Measurements from ENCODE around the gene INAVA. TPM values are rescaled to one million over a fixed set of nuclear protein-coding genes. Genes with fewer than 3 reads are reported as not detected.
"Not testable (repeated sequence)": the region's sequence is repeated elsewhere in the genome, so short reads cannot be mapped to it uniquely, and the experiment has no call there.

INAVA gene
- polyA plus RNA-seq, 4 donors: 58.7 to 192 (median 156) TPM

DNA sequence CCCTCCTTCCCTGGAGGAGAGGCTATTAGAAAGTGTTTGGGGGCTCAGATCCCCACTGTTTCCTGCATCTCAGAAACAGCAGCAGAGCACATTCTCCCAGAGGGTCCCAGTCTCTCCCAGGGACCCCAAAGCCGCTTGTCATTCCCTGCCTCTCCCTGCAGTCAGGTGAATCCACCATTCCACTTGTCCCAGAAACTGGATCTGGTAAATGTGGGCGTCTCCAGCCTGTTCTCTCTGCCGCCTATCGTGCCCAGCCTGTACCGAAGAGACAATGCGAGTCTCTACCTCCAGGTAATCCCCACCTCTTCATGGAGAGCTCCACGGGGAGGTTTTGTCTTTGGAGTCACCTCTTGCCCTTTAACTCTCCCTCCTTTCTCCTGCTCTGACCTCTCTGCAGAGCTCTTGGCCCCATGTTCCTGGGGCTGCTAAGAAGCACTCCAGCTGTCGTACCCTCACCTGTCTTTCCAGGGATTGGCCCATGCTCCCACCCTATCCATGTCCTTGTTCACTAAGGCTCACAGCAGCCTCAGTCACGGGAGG, 26.9 kb downstream of the INAVA start:
- H3K9me3 ChIP-seq (ENCODE audit: control insufficient read depth in 2 of 2, insufficient read depth in 1 of 2, low read depth in 1 of 2, low read length in 1 of 2): no peaks in the 10 kb centered on the region
- H3K4me3 ChIP-seq (ENCODE audit: low read depth in 1 of 3, low read length in 3 of 3): no peak overlapping the region
- H3K36me3 ChIP-seq (ENCODE audit: control insufficient read depth in 3 of 3, insufficient read depth in 2 of 3, low read depth in 1 of 3, low read length in 3 of 3): peaks cover 0 to 6% (median 0%) of the 10 kb centered on the region in 3 donors
- DNase-seq (no peak), FAIRE-seq (no peak)
- H3K27me3 ChIP-seq (ENCODE audit: control insufficient read depth in 3 of 3, insufficient read depth in 3 of 3, low read length in 3 of 3): peaks cover 0 to 3% (median 0%) of the 10 kb centered on the region in 3 donors
- no peak overlapping the region for H3K27ac ChIP-seq (ENCODE audit: low read depth in 1 of 3, low read length in 2 of 3)
- peaks cover 0 to 8% (median 0%) of the 10 kb centered on the region in 3 donors for H3K4me1 ChIP-seq (ENCODE audit: control insufficient read depth in 3 of 3, insufficient read depth in 2 of 3, low read depth in 1 of 3, low read length in 2 of 3)
- WGBS, 3 donors: 86 to 93% (median 91%) methylated on average over 9 of the region's 9 CpGs

DNA sequence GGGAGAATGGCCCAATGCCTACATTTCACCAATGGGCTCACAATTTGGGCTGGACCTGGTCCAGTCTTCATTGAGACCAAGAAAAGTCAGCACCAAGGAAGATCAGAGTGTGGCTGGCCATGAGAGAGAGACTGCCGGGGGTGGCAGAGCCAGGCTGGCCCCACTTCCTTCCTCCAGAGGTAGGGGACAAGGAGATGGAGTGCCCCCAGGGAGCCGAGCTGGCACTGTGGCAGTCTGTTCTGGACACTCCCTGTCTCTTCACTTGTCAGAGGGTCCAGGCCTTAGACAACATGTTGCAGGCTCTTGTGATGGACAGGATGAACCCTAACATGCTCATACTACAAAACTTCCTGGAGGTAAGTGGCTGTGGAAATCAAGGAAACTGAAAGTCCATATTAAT, 27.7 kb downstream of the INAVA start:
- peaks cover 0 to 2% (median 0%) of the 10 kb centered on the region in 3 donors for H3K4me1 ChIP-seq (ENCODE audit: control insufficient read depth in 3 of 3, insufficient read depth in 2 of 3, low read depth in 1 of 3, low read length in 2 of 3)
- H3K4me3 ChIP-seq (ENCODE audit: low read depth in 1 of 3, low read length in 3 of 3): no peak overlapping the region
- H3K27me3 ChIP-seq (ENCODE audit: control insufficient read depth in 3 of 3, insufficient read depth in 3 of 3, low read length in 3 of 3): peaks cover 0 to 3% (median 0%) of the 10 kb centered on the region in 3 donors
- no peaks in the 10 kb centered on the region for H3K9me3 ChIP-seq (ENCODE audit: control insufficient read depth in 2 of 2, insufficient read depth in 1 of 2, low read depth in 1 of 2, low read length in 1 of 2)
- no peak overlapping the region for H3K27ac ChIP-seq (ENCODE audit: low read depth in 1 of 3, low read length in 2 of 3)
- DNase-seq: no peak
- peaks cover 0 to 5% (median 0%) of the 10 kb centered on the region in 3 donors for H3K36me3 ChIP-seq (ENCODE audit: control insufficient read depth in 3 of 3, insufficient read depth in 2 of 3, low read depth in 1 of 3, low read length in 3 of 3)
- WGBS, 3 donors: 71 to 90% (median 77%) methylated on average over 2 of the region's 2 CpGs
- FAIRE-seq: no peak

DNA sequence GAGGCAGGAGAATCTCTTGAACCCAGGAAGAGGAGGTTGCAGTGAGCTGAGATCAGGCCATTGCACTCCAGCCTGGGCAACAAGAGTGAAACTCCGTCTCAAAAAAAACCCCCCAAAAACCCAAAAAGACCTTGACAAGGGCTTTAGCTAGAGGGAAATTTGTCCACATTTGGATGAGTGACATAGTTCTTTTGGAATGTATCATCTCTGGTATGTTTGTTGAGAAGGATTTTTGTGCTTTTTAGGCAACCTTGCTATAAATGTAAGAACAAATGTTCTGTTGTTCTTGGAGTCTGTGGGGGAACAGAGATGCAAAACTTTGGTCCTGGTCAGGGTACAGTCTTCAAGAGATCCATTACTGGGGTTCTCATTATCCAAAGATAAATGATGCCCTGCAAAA, 28.9 kb downstream of the INAVA start:
- FAIRE-seq (no peak), DNase-seq (no peak)
- Histone ChIP-seq H3K27ac (ENCODE audit: low read depth in 1 of 3, low read length in 2 of 3) (no peak overlapping the region), H3K27me3 (ENCODE audit: control insufficient read depth in 3 of 3, insufficient read depth in 3 of 3, low read length in 3 of 3) (peaks cover 0 to 3% (median 0%) of the 10 kb centered on the region in 3 donors), H3K4me3 (ENCODE audit: low read depth in 1 of 3, low read length in 3 of 3) (no peak overlapping the region), H3K9me3 (ENCODE audit: control insufficient read depth in 2 of 2, insufficient read depth in 1 of 2, low read depth in 1 of 2, low read length in 1 of 2) (no peaks in the 10 kb centered on the region), H3K36me3 (ENCODE audit: control insufficient read depth in 3 of 3, insufficient read depth in 2 of 3, low read depth in 1 of 3, low read length in 3 of 3) (peaks cover 0 to 4% (median 0%) of the 10 kb centered on the region in 3 donors), H3K4me1 (ENCODE audit: control insufficient read depth in 3 of 3, insufficient read depth in 2 of 3, low read depth in 1 of 3, low read length in 2 of 3) (no peaks in the 10 kb centered on the region)
- WGBS, 3 donors: 71 to 83% (median 73%) methylated on average over 1 of the region's 1 CpG

DNA sequence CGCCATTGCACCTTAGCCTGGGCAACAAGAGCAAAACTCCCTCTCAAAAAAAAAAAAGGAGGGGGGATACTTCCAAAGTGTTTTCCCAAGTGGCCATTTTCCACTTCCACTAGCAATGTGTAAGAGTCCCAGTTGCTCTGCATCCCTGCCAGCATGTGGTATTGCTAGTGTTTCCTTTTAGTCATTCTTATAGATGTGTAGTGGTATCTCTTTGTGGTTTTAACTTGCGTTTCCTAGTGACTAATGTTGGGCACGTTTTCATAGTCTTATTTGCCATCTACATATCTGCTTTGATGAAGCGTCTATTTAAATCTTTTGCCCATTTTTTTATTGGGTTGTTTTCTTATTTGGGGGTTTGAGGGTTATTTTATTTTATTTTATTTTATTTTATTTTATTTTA, 31.1 kb downstream of the INAVA start:
- no peak for FAIRE-seq
- 70 to 81% (median 75%) methylated on average over 4 of the region's 4 CpGs for WGBS, 3 donors

DNA sequence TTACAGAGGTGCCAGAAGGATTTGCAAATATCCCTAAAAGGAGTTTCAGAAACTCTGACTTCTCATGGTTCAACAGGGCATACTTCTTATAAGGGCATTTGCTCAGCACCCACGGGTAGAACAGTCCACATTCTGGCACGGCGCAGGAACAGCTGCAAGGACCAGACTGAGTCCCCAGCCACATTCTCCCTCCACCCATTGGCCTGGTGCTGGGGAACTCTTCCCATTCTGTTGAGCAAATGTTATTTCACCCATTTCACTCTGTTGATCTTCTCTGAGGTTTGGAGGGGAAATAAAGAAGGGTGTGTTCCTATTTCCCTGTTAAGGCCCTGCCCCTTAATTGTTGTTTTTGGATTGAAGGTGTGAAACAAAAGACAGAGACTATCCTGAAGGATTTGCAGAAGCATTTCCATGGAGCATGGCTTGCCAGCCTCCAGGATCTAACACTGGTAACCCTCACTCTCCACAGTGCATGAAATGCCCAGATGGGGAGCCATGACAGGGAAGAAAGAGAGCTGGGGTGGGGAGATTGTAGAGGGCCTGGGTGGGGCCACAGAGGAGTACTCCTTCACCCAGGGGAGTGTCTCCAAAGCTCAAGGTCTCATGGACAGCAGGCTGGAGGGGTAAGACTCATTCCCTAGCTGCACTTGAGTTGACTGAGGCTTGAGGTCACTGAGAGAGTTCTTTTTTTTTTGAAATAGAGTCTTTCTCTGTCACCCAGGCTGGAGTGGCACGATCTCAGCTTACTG, 35.0 kb downstream of the INAVA start:
- no peak overlapping the region for H3K27ac ChIP-seq (ENCODE audit: low read depth in 1 of 3, low read length in 2 of 3)
- peaks cover 0 to 3% of the 10 kb centered on the region in 2 donors for H3K9me3 ChIP-seq (ENCODE audit: control insufficient read depth in 2 of 2, insufficient read depth in 1 of 2, low read depth in 1 of 2, low read length in 1 of 2)
- FAIRE-seq (no peak), DNase-seq (peak in 1 of 2 donors; percentile 13)
- H3K36me3 ChIP-seq (ENCODE audit: control insufficient read depth in 3 of 3, insufficient read depth in 2 of 3, low read depth in 1 of 3, low read length in 3 of 3): peaks cover 0 to 3% (median 0%) of the 10 kb centered on the region in 3 donors
- WGBS, 3 donors: 79 to 84% (median 81%) methylated on average over 4 of the region's 4 CpGs
- H3K4me3 ChIP-seq (ENCODE audit: low read depth in 1 of 3, low read length in 3 of 3): no peak overlapping the region
- no peaks in the 10 kb centered on the region for H3K27me3 ChIP-seq (ENCODE audit: control insufficient read depth in 3 of 3, insufficient read depth in 3 of 3, low read length in 3 of 3)
- H3K4me1 ChIP-seq (ENCODE audit: control insufficient read depth in 3 of 3, insufficient read depth in 2 of 3, low read depth in 1 of 3, low read length in 2 of 3): no peaks in the 10 kb centered on the region

More for the DNA sequence above, 31.1 kb downstream of the INAVA start:
- Histone ChIP-seq H3K36me3 (ENCODE audit: control insufficient read depth in 3 of 3, insufficient read depth in 2 of 3, low read depth in 1 of 3, low read length in 3 of 3) (peaks cover 0 to 4% (median 0%) of the 10 kb centered on the region in 3 donors), H3K9me3 (ENCODE audit: control insufficient read depth in 2 of 2, insufficient read depth in 1 of 2, low read depth in 1 of 2, low read length in 1 of 2) (no peaks in the 10 kb centered on the region), H3K4me1 (ENCODE audit: control insufficient read depth in 3 of 3, insufficient read depth in 2 of 3, low read depth in 1 of 3, low read length in 2 of 3) (no peaks in the 10 kb centered on the region), H3K4me3 (ENCODE audit: low read depth in 1 of 3, low read length in 3 of 3) (no peak overlapping the region), H3K27ac (ENCODE audit: low read depth in 1 of 3, low read length in 2 of 3) (no peak overlapping the region), H3K27me3 (ENCODE audit: control insufficient read depth in 3 of 3, insufficient read depth in 3 of 3, low read length in 3 of 3) (peaks cover 0 to 3% (median 0%) of the 10 kb centered on the region in 3 donors)
- no peak for DNase-seq

DNA sequence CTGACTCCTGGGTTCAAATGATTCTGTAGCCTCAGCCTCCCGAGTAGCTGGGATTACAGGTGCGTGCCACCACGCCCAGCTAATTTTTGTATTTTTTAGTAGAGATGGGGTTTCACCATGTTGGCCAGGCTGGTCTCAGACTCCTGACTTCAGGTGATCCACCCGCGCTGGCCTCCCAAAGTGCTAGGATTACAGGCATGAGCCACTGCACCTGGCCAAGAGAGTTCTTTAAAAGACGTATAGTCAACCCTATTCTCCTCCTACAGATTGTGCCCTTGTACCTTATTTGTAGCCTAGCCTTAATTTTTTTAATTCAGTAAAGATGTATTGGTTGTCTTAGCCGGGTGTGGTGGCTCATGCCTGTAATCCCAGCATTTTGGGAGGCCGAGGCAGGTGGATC, 35.6 kb downstream of the INAVA start:
- 89 to 93% (median 91%) methylated on average over 8 of the region's 8 CpGs for WGBS, 3 donors
- not testable (repeated sequence) for FAIRE-seq; H3K27me3 ChIP-seq (ENCODE audit: control insufficient read depth in 3 of 3, insufficient read depth in 3 of 3, low read length in 3 of 3)

DNA sequence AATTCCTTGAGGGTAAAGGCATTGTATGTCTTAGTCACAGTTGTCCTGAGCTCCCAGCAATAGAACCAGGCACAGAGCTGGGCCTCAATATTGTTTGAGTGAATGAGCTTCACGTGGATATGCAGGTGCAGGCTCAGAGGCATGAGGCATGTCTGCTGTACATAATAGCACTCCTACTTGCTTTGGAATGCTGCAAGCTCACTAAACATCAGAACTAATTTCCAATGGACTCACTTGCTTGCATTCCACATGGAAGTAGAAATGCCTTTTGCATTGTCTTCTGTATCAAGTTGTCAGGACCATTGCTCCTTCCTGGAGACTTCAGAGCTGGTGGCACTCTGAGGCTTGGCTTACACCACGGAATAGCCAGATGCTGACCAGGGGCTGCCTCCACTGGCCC, 37.1 kb downstream of the INAVA start:
- no peaks in the 10 kb centered on the region for H3K4me1 ChIP-seq (ENCODE audit: control insufficient read depth in 3 of 3, insufficient read depth in 2 of 3, low read depth in 1 of 3, low read length in 2 of 3)
- H3K36me3 ChIP-seq (ENCODE audit: control insufficient read depth in 3 of 3, insufficient read depth in 2 of 3, low read depth in 1 of 3, low read length in 3 of 3): peaks cover 0 to 3% (median 0%) of the 10 kb centered on the region in 3 donors
- H3K27me3 ChIP-seq (ENCODE audit: control insufficient read depth in 3 of 3, insufficient read depth in 3 of 3, low read length in 3 of 3): no peaks in the 10 kb centered on the region
- no peak for FAIRE-seq
- WGBS, 3 donors: 87 to 98% (median 90%) methylated on average over 2 of the region's 2 CpGs
- no peak overlapping the region for H3K4me3 ChIP-seq (ENCODE audit: low read depth in 1 of 3, low read length in 3 of 3)
- peaks cover 0 to 3% of the 10 kb centered on the region in 2 donors for H3K9me3 ChIP-seq (ENCODE audit: control insufficient read depth in 2 of 2, insufficient read depth in 1 of 2, low read depth in 1 of 2, low read length in 1 of 2)
- no peak for DNase-seq
- H3K27ac ChIP-seq (ENCODE audit: low read depth in 1 of 3, low read length in 2 of 3): no peak overlapping the region

More for the DNA sequence above, 35.6 kb downstream of the INAVA start:
- not testable (repeated sequence) for H3K4me1 ChIP-seq (ENCODE audit: control insufficient read depth in 3 of 3, insufficient read depth in 2 of 3, low read depth in 1 of 3, low read length in 2 of 3); H3K9me3 ChIP-seq (ENCODE audit: control insufficient read depth in 2 of 2, insufficient read depth in 1 of 2, low read depth in 1 of 2, low read length in 1 of 2); H3K36me3 ChIP-seq (ENCODE audit: control insufficient read depth in 3 of 3, insufficient read depth in 2 of 3, low read depth in 1 of 3, low read length in 3 of 3); H3K27ac ChIP-seq (ENCODE audit: low read depth in 1 of 3, low read length in 2 of 3); DNase-seq; H3K4me3 ChIP-seq (ENCODE audit: low read depth in 1 of 3, low read length in 3 of 3)

DNA sequence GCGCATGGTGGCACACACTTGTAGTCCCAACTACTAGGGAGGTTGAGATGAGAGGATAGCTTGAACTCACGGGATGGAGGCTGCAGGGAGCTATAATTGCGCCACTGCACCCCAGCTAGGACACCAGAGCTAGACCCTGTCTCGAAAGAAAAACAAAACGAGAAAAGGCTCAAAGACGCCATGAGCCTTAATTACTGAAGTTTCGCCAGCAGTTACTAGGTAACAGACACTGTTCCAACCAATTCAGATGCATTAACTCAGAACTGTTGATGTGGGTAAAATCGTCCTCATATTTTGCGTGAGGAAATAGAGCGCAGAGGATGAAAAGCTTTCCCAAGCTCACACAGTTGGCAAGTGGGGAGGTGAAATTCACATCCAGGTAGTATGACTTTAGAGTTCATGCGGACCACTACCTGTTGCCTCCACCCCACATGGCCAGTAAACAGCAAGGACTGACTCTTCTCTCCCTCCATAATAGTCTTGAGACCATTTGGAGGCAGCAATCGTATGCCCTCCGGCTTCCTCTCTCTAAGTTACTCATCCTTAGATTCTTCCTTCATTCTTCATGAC, 40.1 kb downstream of the INAVA start:
- H3K27me3 ChIP-seq (ENCODE audit: control insufficient read depth in 3 of 3, insufficient read depth in 3 of 3, low read length in 3 of 3): no peaks in the 10 kb centered on the region
- FAIRE-seq (no peak), DNase-seq (no peak)
- no peak overlapping the region for H3K4me3 ChIP-seq (ENCODE audit: low read depth in 1 of 3, low read length in 3 of 3)
- H3K4me1 ChIP-seq (ENCODE audit: control insufficient read depth in 3 of 3, insufficient read depth in 2 of 3, low read depth in 1 of 3, low read length in 2 of 3): no peaks in the 10 kb centered on the region
- peaks cover 0 to 3% of the 10 kb centered on the region in 2 donors for H3K9me3 ChIP-seq (ENCODE audit: control insufficient read depth in 2 of 2, insufficient read depth in 1 of 2, low read depth in 1 of 2, low read length in 1 of 2)
- WGBS, 3 donors: 94% methylated on average over 13 of the region's 13 CpGs
- no peak overlapping the region for H3K27ac ChIP-seq (ENCODE audit: low read depth in 1 of 3, low read length in 2 of 3)
- peaks cover 0 to 5% (median 0%) of the 10 kb centered on the region in 3 donors for H3K36me3 ChIP-seq (ENCODE audit: control insufficient read depth in 3 of 3, insufficient read depth in 2 of 3, low read depth in 1 of 3, low read length in 3 of 3)

Measured in small intestine (tissue), 7 donors.